GM19463 (cell line): ENCODE data around the gene DNM1.

Experiments used
- ATAC-seq: cut with Tn5 transposase; IDR thresholded peaks from one replicate; pipeline ENCODE4 v1.9.1; 2021; ENCODE audit warnings: mild to moderate bottlenecking, moderate library complexity; ENCODE audit not compliant: unreplicated experiment

The DNM1 gene

GRCh38 chr9:128203024-128203706, at the start of gene DNM1:
Gene DNM1 (plus strand): TSS chr9:128203379. CDS start chr9:128203471, 92 bp downstream.
- peak; percentile 78 for ATAC-seq

- no peak for ATAC-seq
Measured at GRCh38 chr9:128153947-128154695, 49.1 kb upstream of the DNM1 start.

- no peak for ATAC-seq
Measured at GRCh38 chr9:128155736-128156500, 47.3 kb upstream of the DNM1 start.

GRCh38 chr9:128159522-128159783, 43.7 kb upstream of the DNM1 start:
- no peak for ATAC-seq

- ATAC-seq, result peak; percentile 79
Measured at GRCh38 chr9:128159784-128160602, 43.2 kb upstream of the DNM1 start, which contains the start of gene BBLN. Gene BBLN (plus strand): TSS chr9:128160265. CDS start chr9:128160408, 143 bp downstream.

GRCh38 chr9:128160603-128160987, 42.6 kb upstream of the DNM1 start:
- ATAC-seq, result no peak

GRCh38 chr9:128161215-128161902, 41.8 kb upstream of the DNM1 start:
- ATAC-seq, result no peak

GRCh38 chr9:128162215-128163026, 40.8 kb upstream of the DNM1 start:
- no peak for ATAC-seq

GRCh38 chr9:128163027-128163515, 40.1 kb upstream of the DNM1 start:
- ATAC-seq, result no peak

- ATAC-seq, result no peak
Measured at GRCh38 chr9:128163523-128164306, 39.5 kb upstream of the DNM1 start.

- ATAC-seq, result no peak
Measured at GRCh38 chr9:128164307-128164885, 38.8 kb upstream of the DNM1 start.

GRCh38 chr9:128166169-128166568, 37.0 kb upstream of the DNM1 start:
- ATAC-seq, result no peak

- ATAC-seq, result no peak
Measured at GRCh38 chr9:128167209-128167608, 36.0 kb upstream of the DNM1 start.

- ATAC-seq, result no peak
Measured at GRCh38 chr9:128168731-128169308, 34.4 kb upstream of the DNM1 start.

GRCh38 chr9:128169492-128169891, 33.7 kb upstream of the DNM1 start:
- no peak for ATAC-seq

GRCh38 chr9:128169925-128170324, 33.3 kb upstream of the DNM1 start:
- ATAC-seq, result no peak

GRCh38 chr9:128174062-128174461, 29.1 kb upstream of the DNM1 start:
- ATAC-seq, result no peak

- no peak for ATAC-seq
Measured at GRCh38 chr9:128175102-128175563, 28.0 kb upstream of the DNM1 start.
